ENCODE data around the gene HERC6. TPM values are rescaled to one million over a fixed set of nuclear protein-coding genes. Genes with fewer than 3 reads are reported as not detected.

The HERC6 gene
- total and polyA plus RNA-seq, 2 of the 8 experiments (the other 6 are each of a cell fraction or from before 2014, with no cell fraction given), result 3.7 to 3.8 TPM

- Histone ChIP-seq H2BK20ac (ENCODE audit: low read length) (no peak overlapping the region), H3K56ac (replicated peaks; ENCODE audit: insufficient read length, low read depth, low read length) (no peak overlapping the region), H4K5ac (ENCODE audit: insufficient read length, low read depth, low read length) (no peak overlapping the region), H3K23ac (ENCODE audit: insufficient read length) (no peak overlapping the region), H2BK12ac (ENCODE audit: low read depth, low read length) (no peak overlapping the region), H3K18ac (ENCODE audit: extremely low read depth, low read length) (no peak overlapping the region), H3K9me3 (ENCODE audit: insufficient read depth in 2 of 2, low read depth in 1 of 2, low read length in 1 of 2) (no peaks in the 10 kb centered on the region; a peak in 1 of 4 replicates), H2BK5ac (ENCODE audit: low read depth, low read length) (no peak overlapping the region), H3K4ac (replicated peaks; ENCODE audit: insufficient read length, low read depth, low read length) (no peak overlapping the region), H3K4me3 (ENCODE audit: extremely low read depth in 1 of 4, insufficient read depth in 2 of 4, low read depth in 3 of 4, low read length in 4 of 4) (no peak overlapping the region), H3K9ac (replicated peaks in 1 of 4; ENCODE audit: extremely low read depth in 1 of 4, low read depth in 3 of 4, low read length in 3 of 4) (no peak overlapping the region), H4K91ac (replicated peaks; ENCODE audit: insufficient read length, low read length) (no peak overlapping the region), H2AK5ac (ENCODE audit: low read depth, low read length) (no peak overlapping the region), H3K23me2 (ENCODE audit: low read depth, low read length) (no peaks in the 10 kb centered on the region), H3K79me2 (ENCODE audit: control insufficient read depth in 1 of 2, insufficient read depth in 2 of 2, low read length in 2 of 2) (no peaks in the 10 kb centered on the region), H3K27ac (ENCODE audit: low read depth, low read length) (no peak overlapping the region), H2BK15ac (ENCODE audit: low read length) (no peak overlapping the region), H3K27me3 (replicated peaks in 1 of 4; ENCODE audit: control insufficient read depth in 3 of 4, extremely low read depth in 1 of 4, insufficient read depth in 3 of 4, low read length in 3 of 4) (peaks cover 0 to 1% (median 0%) of the 10 kb centered on the region in 4 experiments; a peak in 1 of 7 replicates), H3K4me1 (replicated peaks in 1 of 4; ENCODE audit: control insufficient read depth in 3 of 4, insufficient read depth in 4 of 4, low read length in 3 of 4) (peaks cover 0 to 3% (median 0%) of the 10 kb centered on the region in 4 experiments; a peak in 1 of 7 replicates), H4K8ac (ENCODE audit: extremely low read depth, insufficient read depth, low read length) (no peak overlapping the region), H3K4me2 (ENCODE audit: insufficient read depth in 1 of 2, low read depth in 2 of 2, low read length in 2 of 2) (no peak overlapping the region), H2AFZ (ENCODE audit: low read length) (no peak overlapping the region), H4K20me1 (replicated peaks in 1 of 2; ENCODE audit: control insufficient read depth in 1 of 2, insufficient read depth in 2 of 2, low read length in 2 of 2) (no peaks in the 10 kb centered on the region), H3K79me1 (ENCODE audit: low read depth, low read length) (no peaks in the 10 kb centered on the region), H3K14ac (ENCODE audit: insufficient read length) (no peak overlapping the region), H3K36me3 (ENCODE audit: control insufficient read depth in 2 of 4, insufficient read depth in 4 of 4, low read length in 3 of 4) (no peaks in the 10 kb centered on the region; a peak in 1 of 8 replicates), H2BK120ac (replicated peaks; ENCODE audit: low read depth, low read length) (no peak overlapping the region)
- 83% methylated on average over 5 of the region's 5 CpGs; no CpG with 5 or more reads in 1 of the 2 experiments for WGBS, 2 experiments (ENCODE audit: extremely low coverage in 1 of 2, insufficient coverage in 1 of 2, insufficient read length in 1 of 2, insufficient replicate concordance in 2 of 2, low coverage in 1 of 2, low lambda C conversion rate in 2 of 2, missing lambda C conversion rate in 1 of 2)
- TF ChIP-seq ASH2L (IDR thresholded peaks at IDR 0.05; ENCODE audit: low read length) (no peak), RXRA (IDR thresholded peaks at IDR 0.05; ENCODE audit: insufficient read depth, low read depth, low read length) (no peak), TAF7 (optimal IDR thresholded peaks at IDR 0.05; ENCODE audit: borderline replicate concordance, low read depth, low read length) (no peak), ATF3 (IDR thresholded peaks at IDR 0.05; ENCODE audit: insufficient read depth, low read depth, low read length) (no peak), SP4 (IDR thresholded peaks at IDR 0.05; ENCODE audit: low read length) (no peak), RBBP5 (IDR thresholded peaks at IDR 0.05; ENCODE audit: borderline replicate concordance, low read depth, low read length) (no peak), BCL11A (IDR thresholded peaks at IDR 0.05; ENCODE audit: low read depth in 2 of 2, low read length in 2 of 2) (no peak), SIRT6 (IDR thresholded peaks at IDR 0.05; ENCODE audit: low read length) (no peak)
- ChIA-PET CTCF (ENCODE audit: partially characterized antibody) (interaction anchor here (1.4 to 5.0 kb wide), 4 partner anchors 11 to 146 kb away, joined by 3 to 35 read pairs (median 10); partner anchors contain the start of genes HERC5 and HERC6), POLR2A (ENCODE audit: partially characterized antibody) (no interaction called here)
- FAIRE-seq (no peak), DNase-seq (ENCODE audit: low read depth in 1 of 2, low spot score in 2 of 2) (no peak)
Observed at GRCh38 chr4:88367826-88368225, 10.8 kb upstream of the HERC6 start.

Data from H1 (cell line).